Fibroblast of gingiva (primary cell): ENCODE data around the gene PSMD1.
"Not testable (repeated sequence)": the region's sequence is repeated elsewhere in the genome, so short reads cannot be mapped to it uniquely, and the experiment has no call there.

Experiments used
- DNase-seq: peaks from one replicate; pipeline ENCODE4 v3.0.0-alpha.2; 2011; ENCODE audit warnings: low read depth

PSMD1 gene

GRCh38 chr2:231058761-231059550 lies 2.3 kb downstream of the PSMD1 start:
- DNase-seq, result peak; percentile 14

DNA sequence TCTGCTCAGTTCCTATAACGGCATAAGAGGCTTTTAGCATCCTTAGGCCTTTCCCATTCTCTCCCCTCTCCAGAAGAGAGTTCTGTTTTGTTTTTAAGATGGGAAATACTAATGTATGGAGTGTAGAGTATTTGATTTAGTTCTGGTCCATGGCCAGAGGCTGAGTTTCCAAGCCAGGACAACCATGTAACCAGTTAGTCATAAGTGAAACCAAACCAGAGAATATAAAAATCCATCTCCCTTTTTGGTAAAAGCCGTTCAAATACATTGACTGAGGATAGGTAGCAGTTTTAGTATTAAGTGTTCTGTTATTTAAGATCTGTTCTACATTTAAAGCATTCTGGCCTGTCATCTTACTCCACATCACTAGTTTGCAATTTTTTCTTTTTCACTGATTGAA lies 3.1 kb downstream of the PSMD1 start:
- peak; percentile 11 for DNase-seq

DNA sequence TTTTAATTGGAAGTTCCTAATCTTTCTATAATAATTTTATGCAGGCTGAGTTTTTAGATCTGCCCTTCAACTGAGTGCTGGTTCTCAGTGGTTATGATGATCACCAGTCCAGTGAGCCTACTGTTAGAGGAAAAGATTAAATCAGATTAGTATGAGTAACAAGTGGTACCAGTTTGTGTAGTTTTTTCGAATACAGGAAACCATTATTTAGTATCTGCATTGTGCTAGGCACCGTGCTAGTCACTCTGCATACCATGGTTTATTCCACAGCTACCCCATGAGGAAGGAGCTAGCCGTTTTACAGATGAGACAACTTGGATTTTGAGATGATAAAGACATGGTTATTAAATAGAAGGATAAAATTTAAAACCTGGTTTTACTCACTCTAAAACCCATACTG lies 6.1 kb downstream of the PSMD1 start:
- no peak for DNase-seq

DNA sequence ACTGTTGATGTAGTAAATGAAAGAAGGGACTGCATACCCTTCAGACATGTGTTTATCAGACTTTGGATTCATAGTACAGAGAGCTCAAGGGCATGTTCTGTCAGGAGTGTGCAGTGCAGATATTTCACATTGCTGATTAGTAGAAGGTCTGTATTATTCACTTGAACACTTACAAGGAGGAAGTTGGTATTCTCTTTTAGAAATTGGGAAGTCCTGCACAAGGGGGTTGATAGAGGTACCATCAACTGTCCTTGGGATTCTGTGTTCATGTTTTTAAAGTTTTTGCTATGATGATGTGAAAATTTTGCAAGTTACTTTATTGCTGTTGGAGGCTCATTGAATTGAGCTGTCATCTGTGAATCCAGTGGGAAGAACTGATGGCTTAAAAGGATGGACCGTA lies 6.7 kb downstream of the PSMD1 start:
- no peak for DNase-seq

GRCh38 chr2:231065966-231066365 lies 9.3 kb downstream of the PSMD1 start:
- DNase-seq, result no peak

GRCh38 chr2:231067531-231067930 lies 10.9 kb downstream of the PSMD1 start:
- DNase-seq, result not testable (repeated sequence)

- no peak for DNase-seq
These were observed 12.0 kb downstream of the PSMD1 start for GRCh38 chr2:231068525-231069222.

DNA sequence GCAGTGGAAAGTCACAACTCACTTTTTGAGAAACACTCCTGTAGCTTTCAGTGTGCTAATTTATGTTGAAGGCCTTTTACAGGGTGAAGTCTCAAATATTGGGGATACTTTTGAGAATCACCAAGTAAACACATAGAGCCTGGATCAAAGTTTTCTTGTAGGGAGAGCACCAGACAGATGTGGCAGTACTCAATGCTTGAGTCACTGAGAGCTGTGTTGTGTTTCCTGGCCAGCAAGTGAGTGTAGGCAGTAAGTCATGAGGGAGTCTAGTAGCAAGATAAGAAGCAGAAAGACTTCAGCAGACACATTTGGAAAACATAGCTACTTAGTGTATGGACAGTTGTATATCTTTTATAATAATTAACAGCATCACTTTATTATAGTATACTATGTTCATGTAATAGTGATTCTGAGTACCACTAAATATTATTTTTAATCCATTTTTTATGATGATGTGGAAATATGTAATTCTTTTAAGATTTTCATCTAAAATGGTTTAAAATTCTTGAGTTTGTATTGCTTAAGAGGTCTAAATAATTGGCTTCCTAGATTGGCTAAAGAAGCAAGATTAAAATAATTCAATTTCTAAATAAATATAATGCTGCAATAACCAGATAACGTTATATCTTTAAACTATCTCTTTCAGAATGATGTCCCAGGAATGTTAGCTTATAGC lies 12.8 kb downstream of the PSMD1 start:
- peak; percentile 8 for DNase-seq

DNA sequence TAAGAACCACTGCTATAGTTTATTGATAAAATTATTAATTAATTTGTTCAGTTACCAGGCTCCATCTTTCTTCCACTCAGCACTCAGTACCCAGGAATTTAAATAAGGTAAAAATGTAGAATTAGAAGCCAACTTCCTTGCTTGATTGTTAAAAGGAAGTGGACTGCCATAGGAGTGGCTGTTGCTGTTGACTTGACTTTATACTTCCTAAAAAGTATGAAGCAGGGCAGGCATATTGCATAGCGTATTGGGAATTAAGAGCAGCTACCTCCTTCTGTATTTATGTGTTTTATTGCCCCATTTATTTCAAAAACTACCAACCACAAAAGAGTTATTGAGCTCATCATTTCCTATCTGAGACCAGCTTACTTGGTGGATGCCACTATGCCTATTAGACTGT lies 27.9 kb downstream of the PSMD1 start:
- DNase-seq, result no peak

DNA sequence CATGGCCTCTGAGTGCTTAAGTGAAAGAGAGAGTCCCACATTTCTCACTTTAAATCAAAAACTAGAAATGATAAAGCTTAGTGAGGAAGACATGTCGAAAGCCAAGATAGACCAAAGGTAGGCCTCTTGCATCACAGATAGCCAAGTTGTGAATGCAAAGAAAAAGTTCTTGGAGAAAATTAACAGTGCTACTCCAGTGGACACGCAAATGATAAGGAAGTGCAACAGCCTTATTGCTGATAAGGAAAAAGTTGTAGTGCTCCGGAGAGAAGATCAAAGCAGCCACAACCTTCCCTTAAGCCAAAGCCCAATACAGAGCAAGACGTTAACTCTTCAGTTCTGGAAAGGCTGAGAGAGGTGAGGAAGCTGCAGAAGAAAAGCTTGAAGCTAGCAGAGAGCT lies 32.1 kb downstream of the PSMD1 start:
- no peak for DNase-seq

DNA sequence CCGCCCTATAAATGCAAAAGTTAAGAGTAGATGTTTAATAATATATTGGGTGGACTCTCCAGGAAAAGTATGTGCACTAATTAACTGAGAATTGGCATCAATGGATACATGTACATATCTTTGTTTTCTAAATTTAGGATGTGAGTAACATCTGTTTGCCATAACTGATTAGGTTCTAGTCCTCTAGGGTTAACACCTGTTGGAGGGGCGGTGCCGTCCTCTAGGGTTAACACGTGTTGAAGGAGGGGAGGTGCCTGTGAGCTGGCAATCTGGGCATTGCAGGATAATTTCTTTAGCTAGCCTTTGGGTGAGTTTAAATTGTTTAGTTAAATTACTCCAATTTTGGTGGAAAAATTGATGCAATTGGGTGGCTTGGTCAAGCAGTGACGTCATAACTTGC lies 37.3 kb downstream of the PSMD1 start:
- DNase-seq, result no peak

- DNase-seq, result no peak
These were observed 38.2 kb downstream of the PSMD1 start for GRCh38 chr2:231094736-231095346.

DNA sequence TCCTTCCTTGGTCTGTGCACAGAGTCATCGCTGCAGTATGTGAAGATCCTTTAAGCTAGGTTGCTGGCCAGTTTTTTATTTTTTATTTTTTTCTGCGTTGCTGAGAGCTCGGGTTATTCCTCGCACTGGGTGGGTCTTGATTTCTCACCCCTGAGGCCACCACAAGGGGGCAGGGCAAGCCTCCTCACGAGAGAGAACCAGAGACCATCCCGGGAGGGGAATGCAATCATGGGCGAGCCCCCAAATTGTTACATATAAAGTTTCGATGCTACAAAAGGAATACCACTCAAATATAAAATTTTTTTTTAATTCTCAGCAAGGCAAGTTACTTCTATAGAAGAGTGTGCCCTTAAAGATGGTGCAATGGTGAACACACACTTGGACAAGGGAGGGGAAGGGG lies 43.3 kb downstream of the PSMD1 start:
- DNase-seq, result no peak

GRCh38 chr2:231100321-231100720 lies 43.7 kb downstream of the PSMD1 start:
- not testable (repeated sequence) for DNase-seq

- DNase-seq, result no peak
These were observed 44.3 kb downstream of the PSMD1 start for GRCh38 chr2:231100990-231101389.

DNA sequence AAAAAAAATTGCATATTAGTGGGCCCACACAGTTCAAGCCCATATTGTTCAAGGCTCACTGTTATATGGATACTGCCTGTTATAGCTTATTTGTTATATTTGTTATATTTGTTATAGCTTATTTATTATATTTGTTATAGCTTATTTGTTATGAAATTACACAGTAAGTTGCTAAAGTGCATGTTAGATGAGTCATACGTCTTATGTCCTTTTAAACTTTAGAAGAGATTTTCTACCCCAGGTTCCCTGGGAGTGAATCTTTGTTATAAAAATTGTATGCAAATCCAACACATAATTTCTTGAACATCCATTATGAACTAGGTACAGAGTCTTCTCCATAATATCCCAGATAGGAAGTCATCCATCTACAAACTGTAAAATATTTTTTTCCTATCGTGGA lies 46.1 kb downstream of the PSMD1 start:
- peak; percentile 4 for DNase-seq

DNA sequence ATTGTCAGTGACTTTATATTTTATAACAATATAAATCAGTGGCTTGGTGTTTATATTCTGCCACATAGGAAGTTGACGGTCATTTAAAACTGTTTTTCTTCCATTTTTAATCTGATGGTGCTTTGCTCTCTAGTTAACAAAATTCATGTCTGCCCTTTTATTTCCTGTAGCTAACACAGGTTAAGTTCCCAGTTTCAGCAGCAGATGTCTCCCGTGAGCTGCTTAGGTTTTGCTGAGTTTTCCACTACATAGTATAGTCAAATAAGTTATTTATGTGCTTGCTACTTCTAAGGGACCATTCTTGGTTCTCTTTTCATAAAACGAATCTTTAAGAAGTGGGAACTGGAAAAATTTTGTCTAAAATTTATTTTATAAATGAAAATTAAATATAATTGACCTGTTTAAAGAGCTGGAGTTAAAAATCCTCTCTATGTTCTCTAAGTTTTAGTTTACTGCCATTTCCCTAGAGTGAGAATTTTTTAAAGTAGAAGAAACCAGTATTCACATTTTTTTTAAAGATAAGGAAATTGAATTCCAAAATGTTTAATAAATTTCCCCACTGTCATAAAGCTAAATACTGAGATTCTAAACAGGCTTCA lies 47.5 kb downstream of the PSMD1 start:
- DNase-seq, result peak; percentile 61

- DNase-seq, result peak; percentile 50
These were observed 53.9 kb downstream of the PSMD1 start for GRCh38 chr2:231110551-231110950.

GRCh38 chr2:231111987-231112386 lies 55.3 kb downstream of the PSMD1 start:
- DNase-seq, result no peak

GRCh38 chr2:231113489-231113888 lies 56.8 kb downstream of the PSMD1 start:
- DNase-seq, result no peak

- no peak for DNase-seq
These were observed 59.0 kb downstream of the PSMD1 start for GRCh38 chr2:231115651-231116050.

DNA sequence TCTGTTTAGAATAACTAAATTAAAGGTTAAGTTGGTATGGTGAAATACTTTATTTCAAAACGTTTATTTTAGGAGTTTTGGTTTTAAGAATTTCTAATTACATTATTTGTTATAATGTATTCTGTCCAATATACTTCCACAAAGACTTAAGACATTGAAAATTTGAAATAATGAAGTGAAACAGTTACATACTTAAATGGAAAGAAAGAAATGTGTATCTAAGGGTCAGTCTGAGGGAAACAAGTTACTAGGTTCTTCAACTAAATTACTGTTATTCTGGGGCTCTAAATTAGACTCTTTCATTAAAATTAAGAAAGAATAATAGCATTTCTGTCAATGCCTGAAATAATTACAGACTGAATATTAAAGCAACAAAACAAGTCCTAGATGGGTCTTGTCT lies 60.5 kb downstream of the PSMD1 start:
- DNase-seq, result no peak
